ENCODE results near the gene FGB. TPM values are rescaled to one million over a fixed set of nuclear protein-coding genes. Genes with fewer than 3 reads are reported as not detected.

Gene FGB
- total and polyA plus RNA-seq, 9 donors = 0.20 to 5.0 (median 1.7) TPM; not detected in 5

- TF ChIP-seq EP300 (IDR thresholded peaks at IDR 0.05) = no peak
- TF ChIP-seq, protein P1, sequence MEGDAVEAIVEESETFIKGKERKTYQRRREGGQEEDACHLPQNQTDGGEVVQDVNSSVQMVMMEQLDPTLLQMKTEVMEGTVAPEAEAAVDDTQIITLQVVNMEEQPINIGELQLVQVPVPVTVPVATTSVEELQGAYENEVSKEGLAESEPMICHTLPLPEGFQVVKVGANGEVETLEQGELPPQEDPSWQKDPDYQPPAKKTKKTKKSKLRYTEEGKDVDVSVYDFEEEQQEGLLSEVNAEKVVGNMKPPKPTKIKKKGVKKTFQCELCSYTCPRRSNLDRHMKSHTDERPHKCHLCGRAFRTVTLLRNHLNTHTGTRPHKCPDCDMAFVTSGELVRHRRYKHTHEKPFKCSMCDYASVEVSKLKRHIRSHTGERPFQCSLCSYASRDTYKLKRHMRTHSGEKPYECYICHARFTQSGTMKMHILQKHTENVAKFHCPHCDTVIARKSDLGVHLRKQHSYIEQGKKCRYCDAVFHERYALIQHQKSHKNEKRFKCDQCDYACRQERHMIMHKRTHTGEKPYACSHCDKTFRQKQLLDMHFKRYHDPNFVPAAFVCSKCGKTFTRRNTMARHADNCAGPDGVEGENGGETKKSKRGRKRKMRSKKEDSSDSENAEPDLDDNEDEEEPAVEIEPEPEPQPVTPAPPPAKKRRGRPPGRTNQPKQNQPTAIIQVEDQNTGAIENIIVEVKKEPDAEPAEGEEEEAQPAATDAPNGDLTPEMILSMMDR (IDR thresholded peaks at IDR 0.05) = no peak
- no peak for TF ChIP-seq POLR2A (IDR thresholded peaks at IDR 0.05)
- H3K27ac ChIP-seq = no peak overlapping the region
- no peak for DNase-seq
- intact Hi-C loops (cut with DNase I) = no loop called here
- H3K4me3 ChIP-seq = no peak overlapping the region
- no peaks in the 10 kb centered on the region for H3K36me3 ChIP-seq
- H3K27me3 ChIP-seq = no peaks in the 10 kb centered on the region
- H3K4me1 ChIP-seq (ENCODE audit: insufficient read depth) = no peaks in the 10 kb centered on the region
- no peaks in the 10 kb centered on the region for H3K9me3 ChIP-seq
Measured at GRCh38 chr4:154521607-154522006, 41.2 kb upstream of the FGB start.

- TF ChIP-seq, protein P1 (IDR thresholded peaks at IDR 0.05) = no peak
- TF ChIP-seq EP300 (IDR thresholded peaks at IDR 0.05) (no peak), POLR2A (IDR thresholded peaks at IDR 0.05) (no peak)
- WGBS, 3 donors = 71 to 88% (median 83%) methylated on average over 2 of the region's 2 CpGs
Measured at GRCh38 chr4:154526151-154526550, 36.7 kb upstream of the FGB start.

DNA sequence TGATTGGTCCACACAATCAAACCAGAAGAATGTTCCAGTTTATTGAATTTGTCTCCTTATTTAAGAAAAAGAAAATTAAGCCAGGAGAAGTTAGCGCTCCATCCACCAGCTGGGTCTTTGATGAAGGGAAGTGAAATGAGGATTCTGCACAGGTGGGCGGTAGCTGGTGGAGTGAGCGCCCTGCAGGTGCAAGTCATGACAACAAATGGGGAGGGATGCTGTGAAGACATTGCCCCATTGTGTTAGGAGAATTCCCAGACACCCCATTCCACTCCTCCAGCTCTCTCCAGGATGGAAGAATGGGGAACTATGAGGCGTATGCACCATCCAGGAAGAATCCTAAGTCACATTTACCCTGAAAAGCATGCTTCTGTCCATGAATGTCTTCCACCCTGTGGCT is 35.5 kb upstream of the FGB start:
- no peaks in the 10 kb centered on the region for H3K9me3 ChIP-seq
- no peaks in the 10 kb centered on the region for H3K36me3 ChIP-seq
- no peak for DNase-seq
- H3K4me3 ChIP-seq = no peak overlapping the region
- WGBS, 3 donors = 87 to 93% (median 90%) methylated on average over 4 of the region's 4 CpGs
- TF ChIP-seq EP300 (IDR thresholded peaks at IDR 0.05) (no peak), POLR2A (IDR thresholded peaks at IDR 0.05) (no peak)
- TF ChIP-seq, protein P1 (IDR thresholded peaks at IDR 0.05) = no peak
- no peaks in the 10 kb centered on the region for H3K27me3 ChIP-seq
- intact Hi-C loops (cut with DNase I) = no loop called here
- no peak overlapping the region for H3K27ac ChIP-seq
- no peaks in the 10 kb centered on the region for H3K4me1 ChIP-seq (ENCODE audit: insufficient read depth)

More at GRCh38 chr4:154526151-154526550, 36.7 kb upstream of the FGB start:
- Histone ChIP-seq H3K4me3 (no peak overlapping the region), H3K27ac (no peak overlapping the region), H3K9me3 (no peaks in the 10 kb centered on the region), H3K27me3 (no peaks in the 10 kb centered on the region), H3K4me1 (ENCODE audit: insufficient read depth) (no peaks in the 10 kb centered on the region), H3K36me3 (no peaks in the 10 kb centered on the region)
- intact Hi-C loops (cut with DNase I) = no loop called here
- DNase-seq = no peak

DNA sequence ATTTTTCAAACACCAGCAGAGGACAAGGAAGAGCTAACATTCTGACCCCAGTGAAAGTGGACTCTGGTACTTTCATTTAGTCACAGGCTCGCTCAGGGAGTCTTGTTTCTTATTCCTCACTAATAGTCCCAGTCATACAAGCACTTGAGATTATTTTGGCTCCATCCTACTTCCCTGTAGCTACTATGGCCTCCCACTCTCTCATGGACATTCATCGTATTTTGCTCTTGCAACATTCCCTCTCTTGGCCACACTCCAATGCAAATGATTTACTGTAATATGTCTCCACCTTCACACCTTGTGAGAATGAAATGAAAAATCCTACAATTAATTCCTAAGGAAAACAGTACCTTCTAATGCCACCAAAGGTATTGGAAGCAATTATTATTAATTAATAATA is 33.9 kb upstream of the FGB start:
- Histone ChIP-seq H3K9me3 (no peaks in the 10 kb centered on the region), H3K36me3 (no peaks in the 10 kb centered on the region), H3K4me1 (ENCODE audit: insufficient read depth) (no peaks in the 10 kb centered on the region), H3K27ac (no peak overlapping the region), H3K4me3 (no peak overlapping the region), H3K27me3 (no peaks in the 10 kb centered on the region)
- intact Hi-C loops (cut with DNase I) = no loop called here
- TF ChIP-seq, protein P1 (IDR thresholded peaks at IDR 0.05) = no peak
- TF ChIP-seq EP300 (IDR thresholded peaks at IDR 0.05) (no peak), POLR2A (IDR thresholded peaks at IDR 0.05) (no peak)
- WGBS, 3 donors = 8 to 17% (median 16%) methylated on average over 2 of the region's 2 CpGs
- DNase-seq = no peak
